Breast epithelium (tissue), 3 donors: ENCODE data around the gene FAM184B.

ENCODE experiments used
- CTCF ChIP-seq, 3 donors: fragments of 450-650 bp; IDR thresholded peaks; one replicate each; pipeline ENCODE4 v1.5.1; 2016 to 2017; ENCODE audit warnings: antibody characterized with exemption in 3 of 3, mild to moderate bottlenecking in 3 of 3, moderate library complexity in 3 of 3
- POLR2A ChIP-seq: fragments of 450-650 bp; IDR thresholded peaks from one replicate; pipeline ENCODE4 v1.6.1; 2016; ENCODE audit warnings: antibody characterized with exemption, mild to moderate bottlenecking, moderate library complexity

DNA sequence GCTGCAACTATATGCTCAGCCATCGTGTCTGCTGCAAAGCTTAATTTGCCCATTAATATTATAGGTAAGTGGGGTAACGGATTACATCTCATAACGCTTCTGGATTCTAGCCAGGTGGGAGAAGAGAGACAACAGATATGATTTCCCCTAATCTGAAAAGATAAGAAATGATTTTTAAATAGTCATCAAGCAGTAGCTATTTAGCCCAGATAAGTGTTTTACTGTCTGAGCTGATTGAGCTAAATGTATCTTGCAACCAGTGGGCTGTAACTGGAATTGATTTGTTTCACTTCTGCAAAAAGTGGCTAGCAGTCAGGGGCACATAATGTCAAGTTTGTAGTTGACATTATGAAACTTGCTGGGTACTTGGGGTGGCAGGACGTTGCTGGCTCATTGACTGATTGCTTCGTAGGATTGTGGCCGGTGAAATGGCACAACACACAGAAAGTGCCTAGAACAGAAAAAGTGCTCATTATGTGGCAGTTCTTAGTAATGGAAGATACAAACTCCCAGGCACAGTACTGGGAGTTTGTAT, 185.9 kb downstream of the FAM184B start:
- TF ChIP-seq CTCF (IDR thresholded peaks at IDR 0.05) (no peak), POLR2A (no peak)
